ENCODE measurements around the gene USP33. TPM values are rescaled to one million over a fixed set of nuclear protein-coding genes. Genes with fewer than 3 reads are reported as not detected.

USP33 gene
- total and polyA plus RNA-seq, 9 of the 15 experiments (the other 6 are each of a cell fraction or from before 2014, with no cell fraction given) = 22.4 to 83.5 (median 44.7) TPM

GRCh38 chr1:77757066-77757584 is 2.5 kb downstream of the USP33 start (continued):
- TF ChIP-seq ZFPM2 (CRISPR knock-in tag; IDR thresholded peaks at IDR 0.05) = no peak

DNA sequence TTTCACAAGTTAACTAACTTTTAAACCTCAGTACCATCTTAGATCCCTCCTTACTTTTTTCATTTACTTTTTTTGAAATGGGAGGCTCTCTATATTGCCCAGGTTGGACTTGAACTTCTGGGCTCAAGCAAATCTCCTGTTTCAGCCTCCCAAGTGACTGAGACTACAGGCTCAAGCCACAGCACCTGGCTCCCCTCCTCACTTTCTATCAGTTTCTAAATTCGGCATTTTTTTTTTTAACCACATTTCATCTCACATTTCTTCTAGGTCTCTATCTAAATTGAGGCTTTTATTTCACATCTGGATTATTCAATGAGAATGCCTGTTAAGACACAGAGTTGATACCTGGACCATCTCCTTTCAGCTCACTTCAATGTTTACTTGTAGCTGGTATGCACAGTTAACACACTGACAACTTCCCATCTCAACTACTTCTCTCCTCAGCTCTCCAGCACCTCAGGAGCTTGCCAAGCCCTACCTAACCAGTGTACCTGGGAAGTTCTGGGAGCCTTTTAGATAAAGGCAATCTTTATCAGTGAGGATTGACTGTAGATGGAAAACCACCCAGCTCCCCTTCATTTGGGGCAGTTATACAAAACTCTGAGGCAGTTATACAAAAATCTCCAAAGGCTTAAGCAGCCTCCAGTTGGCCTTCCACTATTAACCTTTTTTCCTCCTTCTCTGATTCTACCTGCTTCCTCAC is 3.4 kb downstream of the USP33 start:
- no peak for DNase-seq (ENCODE audit: extremely low read depth in 1 of 4, low spot score in 3 of 4)
- Histone ChIP-seq H3K4me2 (ENCODE audit: insufficient read depth, low read length) (peak overlapping the region; percentile 20; the same call in 1 of the 2 replicates), H4K20me1 (replicated peaks; ENCODE audit: control insufficient read depth, insufficient read depth, low read length) (peaks cover 6% of the 10 kb centered on the region; the same call in 1 of the 2 replicates), H3K27me3 (ENCODE audit: control insufficient read depth in 2 of 2, insufficient read depth in 2 of 2, low read length in 2 of 2) (no peaks in the 10 kb centered on the region), H3K4me1 (replicated peaks in 1 of 2; ENCODE audit: control insufficient read depth in 2 of 2, insufficient read depth in 2 of 2, low read length in 2 of 2) (peaks cover 18 to 26% of the 10 kb centered on the region in 2 experiments), H3K9ac (ENCODE audit: insufficient read depth in 1 of 2, low read depth in 2 of 2, low read length in 2 of 2) (peak overlapping the region in 1 of 2 experiments; percentile 82; a peak in 1 of 4 replicates), H3K9me3 (replicated peaks; ENCODE audit: control insufficient read depth, insufficient read depth, low read depth, low read length) (no peaks in the 10 kb centered on the region), H3K9me1 (ENCODE audit: control insufficient read depth, insufficient read depth, low read length) (no peaks in the 10 kb centered on the region), H3K79me2 (ENCODE audit: control insufficient read depth, insufficient read depth, low read length) (peaks cover 81% of the 10 kb centered on the region), H2AFZ (ENCODE audit: low read depth, low read length) (no peak overlapping the region), H3K27ac (ENCODE audit: extremely low read depth, low read depth, low read length) (0 out of 3 replicates have a peak overlapping the region, but pooled peaks have one; percentile 10), H3K36me3 (ENCODE audit: control insufficient read depth, insufficient read depth, low read length) (peaks cover 3% of the 10 kb centered on the region; the same call in 2 of the 3 replicates), H3K4me3 (no peak overlapping the region)
- peak; percentile 6; the same call in 1 of the 3 replicates for ATAC-seq
- no TSS peak for BruUV-seq (replicated peaks)
- in situ Hi-C loops (cut with MboI) = no loop called here
- intact Hi-C loops (cut with micrococcal nuclease) = loop anchor here (2.0 to 5.0 kb wide), 2 partner anchors 21 to 251 kb away; no protein-coding TSS in a partner anchor
- no peak for FAIRE-seq
- ChIA-PET CTCF (ENCODE audit: low intra/inter-chr PET ratio) (no interaction called here), POLR2A (interaction anchor here (1.0 to 2.1 kb wide), 3 partner anchors 8 to 16 kb away, joined by 3 to 10 read pairs (median 3); no protein-coding TSS in a partner anchor)
- WGBS (ENCODE audit: insufficient coverage, low coverage, missing lambda C conversion rate) = 6% methylated on average over 1 of the region's 1 CpG
- TF ChIP-seq ZNF586 (CRISPR knock-in tag; conservative IDR thresholded peaks at IDR 0.05) (no peak), RAD51 (IDR thresholded peaks at IDR 0.05; ENCODE audit: borderline replicate concordance, low read depth) (no peak), RAD21 (CRISPR knock-in tag; conservative IDR thresholded peaks at IDR 0.05 in 1 of 2, IDR thresholded peaks at IDR 0.05 in 1 of 2) (no peak), NCOA6 (IDR thresholded peaks at IDR 0.05) (no peak), ZNF41 (CRISPR knock-in tag; conservative IDR thresholded peaks at IDR 0.05) (no peak), SIN3A (IDR thresholded peaks at IDR 0.05; ENCODE audit: borderline replicate concordance in 2 of 2, control insufficient read depth in 1 of 2, low read depth in 2 of 2, low read length in 2 of 2) (no peak), HMG20A (CRISPR knock-in tag; conservative IDR thresholded peaks at IDR 0.05) (no peak), NONO (IDR thresholded peaks at IDR 0.05; ENCODE audit: low read depth in 2 of 2, low read length in 1 of 2) (no peak), RNF219 (CRISPR knock-in tag; IDR thresholded peaks at IDR 0.05) (no peak)
- TF ChIP-seq, protein P1, sequence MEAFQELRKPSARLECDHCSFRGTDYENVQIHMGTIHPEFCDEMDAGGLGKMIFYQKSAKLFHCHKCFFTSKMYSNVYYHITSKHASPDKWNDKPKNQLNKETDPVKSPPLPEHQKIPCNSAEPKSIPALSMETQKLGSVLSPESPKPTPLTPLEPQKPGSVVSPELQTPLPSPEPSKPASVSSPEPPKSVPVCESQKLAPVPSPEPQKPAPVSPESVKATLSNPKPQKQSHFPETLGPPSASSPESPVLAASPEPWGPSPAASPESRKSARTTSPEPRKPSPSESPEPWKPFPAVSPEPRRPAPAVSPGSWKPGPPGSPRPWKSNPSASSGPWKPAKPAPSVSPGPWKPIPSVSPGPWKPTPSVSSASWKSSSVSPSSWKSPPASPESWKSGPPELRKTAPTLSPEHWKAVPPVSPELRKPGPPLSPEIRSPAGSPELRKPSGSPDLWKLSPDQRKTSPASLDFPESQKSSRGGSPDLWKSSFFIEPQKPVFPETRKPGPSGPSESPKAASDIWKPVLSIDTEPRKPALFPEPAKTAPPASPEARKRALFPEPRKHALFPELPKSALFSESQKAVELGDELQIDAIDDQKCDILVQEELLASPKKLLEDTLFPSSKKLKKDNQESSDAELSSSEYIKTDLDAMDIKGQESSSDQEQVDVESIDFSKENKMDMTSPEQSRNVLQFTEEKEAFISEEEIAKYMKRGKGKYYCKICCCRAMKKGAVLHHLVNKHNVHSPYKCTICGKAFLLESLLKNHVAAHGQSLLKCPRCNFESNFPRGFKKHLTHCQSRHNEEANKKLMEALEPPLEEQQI (IDR thresholded peaks at IDR 0.05) = no peak
- TF ChIP-seq, protein P2, sequence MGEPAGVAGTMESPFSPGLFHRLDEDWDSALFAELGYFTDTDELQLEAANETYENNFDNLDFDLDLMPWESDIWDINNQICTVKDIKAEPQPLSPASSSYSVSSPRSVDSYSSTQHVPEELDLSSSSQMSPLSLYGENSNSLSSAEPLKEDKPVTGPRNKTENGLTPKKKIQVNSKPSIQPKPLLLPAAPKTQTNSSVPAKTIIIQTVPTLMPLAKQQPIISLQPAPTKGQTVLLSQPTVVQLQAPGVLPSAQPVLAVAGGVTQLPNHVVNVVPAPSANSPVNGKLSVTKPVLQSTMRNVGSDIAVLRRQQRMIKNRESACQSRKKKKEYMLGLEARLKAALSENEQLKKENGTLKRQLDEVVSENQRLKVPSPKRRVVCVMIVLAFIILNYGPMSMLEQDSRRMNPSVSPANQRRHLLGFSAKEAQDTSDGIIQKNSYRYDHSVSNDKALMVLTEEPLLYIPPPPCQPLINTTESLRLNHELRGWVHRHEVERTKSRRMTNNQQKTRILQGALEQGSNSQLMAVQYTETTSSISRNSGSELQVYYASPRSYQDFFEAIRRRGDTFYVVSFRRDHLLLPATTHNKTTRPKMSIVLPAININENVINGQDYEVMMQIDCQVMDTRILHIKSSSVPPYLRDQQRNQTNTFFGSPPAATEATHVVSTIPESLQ (CRISPR knock-in tag; IDR thresholded peaks at IDR 0.05) = no peak
